ENCODE results near the gene MRPS18C. TPM values are rescaled to one million over a fixed set of nuclear protein-coding genes. Genes with fewer than 3 reads are reported as not detected.

Gene MRPS18C
- total and polyA plus RNA-seq, 9 of the 15 experiments (the other 6 are each of a cell fraction or from before 2014, with no cell fraction given) = 54.3 to 390 (median 138) TPM

DNA sequence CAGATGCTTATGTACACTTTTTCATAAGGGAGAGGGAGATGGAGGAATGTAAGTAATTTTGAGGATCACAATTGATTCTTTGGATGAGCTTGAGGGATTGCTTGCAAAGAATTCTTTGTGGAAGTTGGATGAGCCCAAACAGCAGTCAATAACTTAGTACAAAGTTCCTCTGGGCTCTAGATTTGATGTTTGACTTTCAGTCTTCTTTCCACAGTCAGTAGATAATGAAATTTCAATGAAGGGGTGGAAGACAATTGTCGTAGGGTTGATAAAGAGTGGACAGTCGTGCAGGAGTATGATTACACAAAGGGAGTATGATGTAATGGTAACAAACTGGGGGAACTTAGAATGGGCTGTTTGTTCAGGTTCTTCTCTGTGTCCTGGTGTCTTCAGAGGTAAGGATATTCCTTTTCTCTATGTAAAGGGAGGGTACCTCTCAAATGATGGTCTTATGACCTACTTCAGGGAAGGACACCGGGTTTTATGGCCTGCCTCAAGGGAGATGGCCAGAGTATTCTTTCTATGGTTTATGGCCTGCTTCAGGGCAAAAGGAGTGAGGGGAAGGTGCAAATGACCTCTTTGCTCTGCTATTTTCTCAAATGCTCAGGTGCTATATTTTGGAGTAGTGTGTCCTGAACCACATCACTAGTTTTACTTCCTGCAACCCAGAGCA, 30.7 kb downstream of the MRPS18C start (continued):
- TF ChIP-seq, protein P1, sequence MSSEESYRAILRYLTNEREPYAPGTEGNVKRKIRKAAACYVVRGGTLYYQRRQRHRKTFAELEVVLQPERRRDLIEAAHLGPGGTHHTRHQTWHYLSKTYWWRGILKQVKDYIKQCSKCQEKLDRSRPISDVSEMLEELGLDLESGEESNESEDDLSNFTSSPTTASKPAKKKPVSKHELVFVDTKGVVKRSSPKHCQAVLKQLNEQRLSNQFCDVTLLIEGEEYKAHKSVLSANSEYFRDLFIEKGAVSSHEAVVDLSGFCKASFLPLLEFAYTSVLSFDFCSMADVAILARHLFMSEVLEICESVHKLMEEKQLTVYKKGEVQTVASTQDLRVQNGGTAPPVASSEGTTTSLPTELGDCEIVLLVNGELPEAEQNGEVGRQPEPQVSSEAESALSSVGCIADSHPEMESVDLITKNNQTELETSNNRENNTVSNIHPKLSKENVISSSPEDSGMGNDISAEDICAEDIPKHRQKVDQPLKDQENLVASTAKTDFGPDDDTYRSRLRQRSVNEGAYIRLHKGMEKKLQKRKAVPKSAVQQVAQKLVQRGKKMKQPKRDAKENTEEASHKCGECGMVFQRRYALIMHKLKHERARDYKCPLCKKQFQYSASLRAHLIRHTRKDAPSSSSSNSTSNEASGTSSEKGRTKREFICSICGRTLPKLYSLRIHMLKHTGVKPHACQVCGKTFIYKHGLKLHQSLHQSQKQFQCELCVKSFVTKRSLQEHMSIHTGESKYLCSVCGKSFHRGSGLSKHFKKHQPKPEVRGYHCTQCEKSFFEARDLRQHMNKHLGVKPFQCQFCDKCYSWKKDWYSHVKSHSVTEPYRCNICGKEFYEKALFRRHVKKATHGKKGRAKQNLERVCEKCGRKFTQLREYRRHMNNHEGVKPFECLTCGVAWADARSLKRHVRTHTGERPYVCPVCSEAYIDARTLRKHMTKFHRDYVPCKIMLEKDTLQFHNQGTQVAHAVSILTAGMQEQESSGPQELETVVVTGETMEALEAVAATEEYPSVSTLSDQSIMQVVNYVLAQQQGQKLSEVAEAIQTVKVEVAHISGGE (CRISPR knock-in tag; IDR thresholded peaks at IDR 0.05) = no peak
- TF ChIP-seq LEF1 (IDR thresholded peaks at IDR 0.05) (peak; percentile 52; the same call in 1 of the 2 replicates), TEAD4 (IDR thresholded peaks at IDR 0.05; ENCODE audit: low read length) (peak; percentile 48), TEAD4 (CRISPR knock-in tag; IDR thresholded peaks at IDR 0.05; ENCODE audit: borderline replicate concordance) (no peak), CEBPB (tag; IDR thresholded peaks at IDR 0.05) (peak; percentile 85), SMARCA4 (IDR thresholded peaks at IDR 0.05) (peak; percentile 75), MEIS2 (IDR thresholded peaks at IDR 0.05; ENCODE audit: partially characterized antibody) (peak; percentile 8)
- TF ChIP-seq, protein P2, sequence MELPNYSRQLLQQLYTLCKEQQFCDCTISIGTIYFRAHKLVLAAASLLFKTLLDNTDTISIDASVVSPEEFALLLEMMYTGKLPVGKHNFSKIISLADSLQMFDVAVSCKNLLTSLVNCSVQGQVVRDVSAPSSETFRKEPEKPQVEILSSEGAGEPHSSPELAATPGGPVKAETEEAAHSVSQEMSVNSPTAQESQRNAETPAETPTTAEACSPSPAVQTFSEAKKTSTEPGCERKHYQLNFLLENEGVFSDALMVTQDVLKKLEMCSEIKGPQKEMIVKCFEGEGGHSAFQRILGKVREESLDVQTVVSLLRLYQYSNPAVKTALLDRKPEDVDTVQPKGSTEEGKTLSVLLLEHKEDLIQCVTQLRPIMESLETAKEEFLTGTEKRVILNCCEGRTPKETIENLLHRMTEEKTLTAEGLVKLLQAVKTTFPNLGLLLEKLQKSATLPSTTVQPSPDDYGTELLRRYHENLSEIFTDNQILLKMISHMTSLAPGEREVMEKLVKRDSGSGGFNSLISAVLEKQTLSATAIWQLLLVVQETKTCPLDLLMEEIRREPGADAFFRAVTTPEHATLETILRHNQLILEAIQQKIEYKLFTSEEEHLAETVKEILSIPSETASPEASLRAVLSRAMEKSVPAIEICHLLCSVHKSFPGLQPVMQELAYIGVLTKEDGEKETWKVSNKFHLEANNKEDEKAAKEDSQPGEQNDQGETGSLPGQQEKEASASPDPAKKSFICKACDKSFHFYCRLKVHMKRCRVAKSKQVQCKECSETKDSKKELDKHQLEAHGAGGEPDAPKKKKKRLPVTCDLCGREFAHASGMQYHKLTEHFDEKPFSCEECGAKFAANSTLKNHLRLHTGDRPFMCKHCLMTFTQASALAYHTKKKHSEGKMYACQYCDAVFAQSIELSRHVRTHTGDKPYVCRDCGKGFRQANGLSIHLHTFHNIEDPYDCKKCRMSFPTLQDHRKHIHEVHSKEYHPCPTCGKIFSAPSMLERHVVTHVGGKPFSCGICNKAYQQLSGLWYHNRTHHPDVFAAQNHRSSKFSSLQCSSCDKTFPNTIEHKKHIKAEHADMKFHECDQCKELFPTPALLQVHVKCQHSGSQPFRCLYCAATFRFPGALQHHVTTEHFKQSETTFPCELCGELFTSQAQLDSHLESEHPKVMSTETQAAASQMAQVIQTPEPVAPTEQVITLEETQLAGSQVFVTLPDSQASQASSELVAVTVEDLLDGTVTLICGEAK (IDR thresholded peaks at IDR 0.05) = no peak
- TF ChIP-seq, protein P2 (CRISPR knock-in tag; IDR thresholded peaks at IDR 0.05) = no peak
